ENCODE results near the gene GDNF.
"Not testable (repeated sequence)": the region's sequence is repeated elsewhere in the genome, so short reads cannot be mapped to it uniquely, and the experiment has no call there.

GDNF gene, protein sequence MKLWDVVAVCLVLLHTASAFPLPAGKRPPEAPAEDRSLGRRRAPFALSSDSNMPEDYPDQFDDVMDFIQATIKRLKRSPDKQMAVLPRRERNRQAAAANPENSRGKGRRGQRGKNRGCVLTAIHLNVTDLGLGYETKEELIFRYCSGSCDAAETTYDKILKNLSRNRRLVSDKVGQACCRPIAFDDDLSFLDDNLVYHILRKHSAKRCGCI

DNA sequence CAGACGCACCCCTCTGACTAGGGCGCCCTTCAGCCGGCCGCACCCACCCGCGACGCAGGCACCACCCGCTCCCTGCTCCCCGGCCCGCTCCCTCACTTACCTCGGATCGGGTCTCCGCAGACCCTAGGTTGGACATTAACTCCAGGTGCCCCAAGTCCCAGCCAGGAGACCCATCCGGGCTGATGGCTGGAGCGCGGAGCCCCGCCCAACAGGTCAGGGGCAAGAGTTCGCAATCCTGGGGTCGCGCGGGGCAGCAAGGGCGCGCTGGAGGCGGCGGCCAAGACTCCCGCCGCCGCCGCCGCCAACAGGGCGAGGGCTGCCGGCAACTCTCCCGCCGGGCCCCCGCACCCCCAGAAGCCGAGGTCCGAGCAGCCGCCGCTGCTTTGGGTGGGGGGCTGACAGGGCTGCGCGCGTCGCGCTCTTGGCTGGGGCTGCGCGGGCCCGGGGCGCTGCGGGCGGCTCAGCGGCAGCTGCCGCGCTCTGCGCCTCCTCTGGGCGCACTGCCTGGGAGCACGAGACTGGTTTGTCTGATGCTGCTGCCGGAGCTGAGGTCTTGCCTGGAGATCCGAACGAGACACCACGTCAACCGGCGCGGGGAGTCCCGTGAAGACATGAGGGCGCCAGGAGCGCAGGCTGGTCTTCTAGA lies at the start of gene GDNF:
GDNF (minus strand) TSS at position 635 of the 646 bp plus-strand sequence. CDS start 5,245 bp downstream, outside the sequence.
- peak; percentile 74 for DNase-seq (ENCODE audit: low spot score)

DNA sequence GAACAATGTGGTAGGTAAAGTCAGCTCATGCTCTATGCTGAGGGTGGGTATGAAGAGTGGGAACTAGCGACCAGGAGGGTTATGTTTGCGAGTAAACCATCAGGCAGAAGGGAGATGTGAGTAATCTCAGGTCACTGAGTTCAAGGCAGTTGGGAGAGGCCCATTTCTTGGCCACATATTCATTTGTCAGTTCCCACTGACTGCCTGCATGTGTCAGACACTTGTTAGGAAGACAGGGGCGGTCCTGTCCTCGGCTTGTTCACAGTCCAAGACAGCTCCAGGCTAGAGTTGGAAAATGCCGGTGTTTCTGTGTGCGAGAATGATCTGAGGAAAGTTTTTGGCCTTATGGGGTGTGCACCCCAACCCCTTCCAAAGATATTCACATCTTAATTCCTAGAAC lies 48.6 kb upstream of the GDNF start:
- DNase-seq (ENCODE audit: low spot score), result no peak

DNA sequence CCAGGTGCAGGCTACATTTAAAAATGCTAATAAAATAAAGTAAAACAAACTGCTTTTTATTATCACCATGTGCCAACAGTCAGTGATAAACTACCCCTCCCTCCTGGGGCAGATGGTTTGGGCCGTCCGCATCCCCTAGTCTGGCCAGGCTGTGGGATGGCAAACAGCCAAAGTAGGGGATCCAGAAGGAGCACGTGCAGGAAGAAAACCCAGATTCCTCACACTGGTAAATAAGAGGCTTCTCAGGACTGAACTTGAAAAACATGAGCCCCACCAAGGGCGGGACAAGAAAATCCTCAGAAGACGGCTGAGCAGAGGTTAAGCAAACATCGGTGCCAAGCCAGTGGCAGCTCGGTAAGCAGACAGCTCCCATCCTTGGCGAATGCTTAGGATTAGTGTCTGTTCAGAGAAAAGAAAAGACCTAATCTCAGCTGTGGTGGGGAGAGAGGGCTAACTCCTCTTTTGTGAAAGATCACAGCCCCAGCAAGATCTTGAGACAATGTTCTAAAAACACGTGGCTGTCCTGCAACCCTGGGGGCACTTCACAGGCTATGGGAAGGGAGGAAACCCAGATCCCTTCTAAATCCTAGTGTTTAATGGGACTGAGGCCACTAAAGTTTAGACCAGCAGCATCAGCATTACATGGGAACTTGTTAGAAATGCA lies 46.5 kb upstream of the GDNF start:
- DNase-seq (ENCODE audit: low spot score), result peak; percentile 84

DNA sequence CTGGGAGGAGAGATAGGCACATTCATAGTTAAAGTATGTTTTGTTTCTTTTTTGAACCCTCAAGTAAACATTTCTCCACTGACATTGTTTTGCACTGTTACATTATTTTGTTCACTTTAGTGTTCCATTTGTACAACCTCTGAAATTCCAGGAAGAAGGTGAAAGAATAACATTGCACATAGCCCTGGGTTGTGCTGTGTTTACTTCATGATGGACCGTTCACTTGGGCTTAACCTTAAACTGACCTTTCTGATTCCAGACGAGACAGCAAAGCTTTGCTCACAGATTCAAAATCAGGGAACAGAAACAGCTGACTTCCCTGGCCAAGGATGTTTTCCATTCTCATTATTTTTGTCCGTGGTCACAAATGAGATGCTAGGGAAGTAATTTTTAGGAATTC lies 42.8 kb upstream of the GDNF start:
- no peak for DNase-seq (ENCODE audit: low spot score)

DNA sequence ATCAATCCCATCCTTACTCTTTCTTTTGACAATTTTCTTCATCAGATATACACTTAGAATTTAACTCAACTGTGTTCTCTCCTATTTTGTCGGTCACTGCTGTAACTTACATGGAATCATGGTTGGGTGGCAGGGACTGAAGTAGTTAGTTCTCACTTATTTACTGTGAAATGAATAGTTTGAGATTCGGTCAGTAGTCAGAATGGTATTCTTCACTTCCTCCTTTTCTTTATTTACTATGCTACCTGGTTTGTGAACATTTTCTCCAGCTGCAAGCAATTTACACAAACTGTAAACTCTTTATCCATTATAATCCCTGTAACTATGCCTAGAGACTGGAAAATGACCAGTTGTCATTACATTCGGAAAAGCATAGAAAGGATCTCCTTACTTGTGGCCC lies 41.5 kb upstream of the GDNF start:
- no peak for DNase-seq (ENCODE audit: low spot score)

DNA sequence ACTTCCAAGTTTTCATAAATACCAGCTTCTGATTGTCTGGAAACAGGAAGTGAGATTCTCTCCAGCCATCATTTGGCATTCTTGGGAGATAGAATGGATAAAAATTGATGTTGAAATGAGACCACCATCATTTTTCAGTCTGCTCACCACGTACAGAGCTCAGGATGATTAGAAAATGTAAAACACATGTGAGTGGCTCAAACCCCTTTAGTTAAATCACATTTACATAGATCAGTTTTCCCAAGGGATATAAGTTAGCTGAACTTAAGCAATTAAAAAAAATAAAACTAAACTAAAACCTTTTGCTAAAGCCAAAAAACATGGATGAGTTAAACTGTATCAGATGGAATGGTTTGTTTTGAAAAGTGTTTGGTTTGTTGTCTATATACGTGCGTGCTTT lies 37.1 kb upstream of the GDNF start:
- DNase-seq (ENCODE audit: low spot score), result no peak

DNA sequence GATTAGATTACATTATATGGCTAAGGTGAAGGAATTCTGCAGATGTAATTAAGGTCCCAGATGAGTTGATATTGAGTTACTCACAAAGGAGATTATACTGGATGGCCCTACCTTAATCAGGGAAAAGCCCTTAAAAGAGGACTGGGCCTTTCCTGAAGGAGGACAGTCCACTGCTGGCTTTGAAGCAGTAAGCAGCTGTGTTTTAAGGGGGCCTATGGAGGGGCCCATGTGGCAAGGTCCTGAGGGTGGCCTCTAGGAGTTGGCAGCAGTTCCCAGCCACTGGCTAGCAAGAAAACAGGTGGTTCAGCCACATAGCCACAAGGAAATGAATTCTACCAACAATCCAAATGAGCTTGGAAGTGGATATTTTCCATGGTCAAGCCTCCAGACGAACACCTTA lies 36.4 kb upstream of the GDNF start:
- no peak for DNase-seq (ENCODE audit: low spot score)

DNA sequence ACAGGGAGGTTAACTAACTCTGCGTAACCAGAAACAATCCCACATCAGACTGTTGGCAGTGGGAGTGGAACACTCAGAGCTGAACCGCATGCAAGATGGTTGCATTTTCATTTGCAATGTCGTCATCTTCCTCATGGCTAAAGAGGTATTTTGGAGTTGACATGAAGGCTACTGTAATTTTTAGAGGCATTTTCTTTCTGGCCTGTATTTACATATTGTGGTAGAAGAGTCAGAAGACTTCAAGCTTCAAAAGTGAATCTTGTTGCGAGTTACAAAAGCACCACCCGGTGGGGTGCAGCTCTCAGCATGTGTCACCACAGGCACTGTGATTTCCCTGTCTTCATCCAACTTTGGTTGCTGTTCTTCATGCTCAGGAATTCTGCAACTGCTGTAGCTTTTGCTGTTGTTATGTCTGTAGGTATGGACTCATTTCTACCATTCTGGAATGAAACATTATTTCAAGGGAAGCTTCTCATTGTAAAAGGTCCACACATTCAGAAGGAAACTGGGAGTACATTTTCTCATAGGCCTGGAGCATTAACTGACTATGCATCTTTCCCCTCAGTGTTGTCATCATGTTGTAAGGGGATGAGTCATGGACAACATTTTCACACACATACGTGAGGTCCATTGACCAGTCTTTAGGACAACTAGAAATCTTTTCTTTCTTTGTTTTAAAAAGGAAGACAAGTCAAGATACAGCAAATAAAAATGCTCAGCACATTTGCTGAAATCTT lies 35.4 kb upstream of the GDNF start:
- DNase-seq (ENCODE audit: low spot score), result no peak

DNA sequence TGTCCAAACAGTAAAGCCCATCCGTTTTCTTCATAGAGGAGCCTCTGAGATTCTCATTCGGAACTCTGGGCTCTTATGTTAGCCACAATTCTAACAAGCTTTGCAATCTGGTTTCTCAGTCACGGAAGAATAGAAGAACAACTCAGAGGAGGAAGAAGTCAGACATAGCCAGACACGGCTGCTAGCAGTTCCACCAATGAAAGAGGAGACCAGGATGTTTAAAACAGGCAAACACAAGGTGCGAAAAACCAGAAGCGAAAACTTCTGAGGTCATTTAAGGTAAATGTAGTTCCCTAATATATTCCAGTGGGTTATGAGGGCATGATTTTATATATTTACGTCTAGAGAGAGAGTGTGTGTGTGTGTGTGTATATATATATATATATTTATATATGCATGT lies 34.1 kb upstream of the GDNF start:
- no peak for DNase-seq (ENCODE audit: low spot score)

DNA sequence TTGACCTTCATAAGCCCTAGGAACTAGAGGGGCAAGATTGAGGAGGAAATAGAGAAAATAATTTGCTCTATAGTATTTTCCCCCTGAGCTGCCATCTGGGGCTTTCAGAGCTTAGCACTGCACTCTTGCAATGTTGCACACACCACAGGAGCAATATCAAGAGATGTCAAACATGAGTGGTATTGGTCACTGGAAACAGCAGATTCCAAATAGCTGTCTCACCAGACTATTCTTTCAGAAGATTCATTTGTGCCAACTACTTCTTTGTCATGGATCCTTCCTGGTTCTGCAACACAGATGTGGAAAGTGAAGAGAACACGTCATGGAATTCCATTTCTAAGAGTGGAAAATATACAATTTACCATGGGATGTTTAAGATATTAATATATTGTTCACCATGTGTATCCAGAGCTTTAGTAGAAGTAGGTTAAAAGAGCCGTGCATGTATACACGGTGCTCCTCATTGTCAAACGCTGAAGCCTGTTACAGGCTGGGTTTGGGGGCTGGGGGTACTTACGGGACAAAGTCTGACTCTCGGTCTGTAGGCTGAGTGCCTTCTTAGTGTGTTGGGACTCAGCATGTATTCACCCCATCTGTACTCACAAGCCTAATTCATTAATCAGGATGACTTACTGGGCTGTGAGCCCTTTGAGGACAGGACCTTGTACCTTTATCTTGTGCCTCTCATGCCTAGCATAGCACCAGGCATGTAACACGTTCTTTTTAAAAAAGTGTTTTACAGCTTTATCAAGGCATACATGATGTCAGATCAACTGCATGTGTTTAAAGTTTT lies 31.4 kb upstream of the GDNF start:
- DNase-seq (ENCODE audit: low spot score), result no peak

DNA sequence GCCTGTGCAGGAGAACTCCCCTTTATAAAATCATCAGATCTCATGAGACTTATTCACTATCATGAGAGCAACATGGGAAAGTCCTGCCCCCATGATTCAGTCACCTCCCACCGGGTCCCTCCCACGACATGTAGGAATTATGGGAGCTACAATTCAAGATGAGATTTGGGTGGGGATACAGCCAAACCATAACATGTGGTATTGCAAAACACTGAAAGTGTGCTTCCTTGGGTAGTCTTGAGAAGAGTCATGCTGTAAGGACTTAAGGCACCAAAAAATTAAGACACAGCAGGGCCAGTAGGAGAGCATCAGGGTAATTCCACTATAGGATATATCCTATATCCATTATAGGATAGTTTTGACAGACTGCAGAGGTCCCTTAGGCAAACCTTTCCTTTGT lies 29.4 kb upstream of the GDNF start:
- DNase-seq (ENCODE audit: low spot score), result no peak

DNA sequence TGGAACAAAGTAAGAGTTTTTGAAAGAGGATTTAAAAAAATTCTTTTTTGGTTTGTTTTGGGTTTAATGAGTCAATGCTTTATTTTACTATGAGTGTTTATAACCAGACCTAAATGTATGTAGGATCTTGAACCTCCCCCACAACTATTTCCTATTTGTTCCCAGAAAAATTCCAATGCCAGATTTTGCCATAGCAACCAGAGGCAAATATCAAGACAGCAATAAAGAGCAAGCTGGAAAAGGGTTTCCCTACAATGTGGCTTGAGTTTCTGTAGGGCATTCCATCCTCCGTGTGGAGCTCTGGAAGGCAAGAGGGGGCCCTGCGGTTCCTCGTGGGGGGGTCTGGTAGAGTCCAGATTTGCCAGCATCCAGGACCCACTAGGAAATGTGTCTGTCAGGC lies 27.8 kb upstream of the GDNF start:
- DNase-seq (ENCODE audit: low spot score), result no peak

DNA sequence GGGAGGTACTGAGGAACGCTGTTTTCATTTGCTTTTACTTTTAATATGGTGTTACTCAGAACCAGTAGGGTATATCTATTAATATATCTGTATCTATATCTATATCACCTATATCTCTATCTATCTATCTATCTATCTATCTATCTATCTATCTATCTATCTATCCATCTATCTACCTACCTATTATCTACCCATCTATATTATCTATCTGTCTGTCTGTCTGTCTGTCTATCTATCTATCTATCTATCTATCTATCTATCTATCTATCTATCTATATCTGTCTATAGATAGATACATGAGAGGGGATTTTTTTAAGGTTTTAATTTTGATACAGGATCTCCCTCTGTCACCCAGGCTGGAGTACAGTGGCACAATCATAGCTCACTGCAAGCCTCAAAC lies 23.1 kb upstream of the GDNF start:
- DNase-seq (ENCODE audit: low spot score), result not testable (repeated sequence)

DNA sequence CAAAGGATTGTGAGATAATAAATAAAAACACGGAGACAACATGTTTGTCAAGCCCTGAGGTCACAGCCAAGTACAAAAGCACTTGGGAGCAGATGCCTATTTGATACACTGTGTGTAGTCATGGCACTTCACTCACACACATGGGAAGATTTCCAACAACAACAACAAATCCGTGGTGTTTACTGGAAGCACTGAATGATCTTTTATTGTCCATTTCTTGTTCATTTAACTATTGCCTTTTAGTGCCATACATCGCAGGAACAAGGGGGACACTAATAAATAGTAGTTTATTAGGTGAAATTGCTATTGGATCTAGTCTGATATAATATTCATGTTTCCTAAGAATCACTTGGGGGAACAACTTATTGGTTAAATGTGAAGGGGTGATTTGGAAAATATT lies 20.4 kb upstream of the GDNF start:
- no peak for DNase-seq (ENCODE audit: low spot score)

DNA sequence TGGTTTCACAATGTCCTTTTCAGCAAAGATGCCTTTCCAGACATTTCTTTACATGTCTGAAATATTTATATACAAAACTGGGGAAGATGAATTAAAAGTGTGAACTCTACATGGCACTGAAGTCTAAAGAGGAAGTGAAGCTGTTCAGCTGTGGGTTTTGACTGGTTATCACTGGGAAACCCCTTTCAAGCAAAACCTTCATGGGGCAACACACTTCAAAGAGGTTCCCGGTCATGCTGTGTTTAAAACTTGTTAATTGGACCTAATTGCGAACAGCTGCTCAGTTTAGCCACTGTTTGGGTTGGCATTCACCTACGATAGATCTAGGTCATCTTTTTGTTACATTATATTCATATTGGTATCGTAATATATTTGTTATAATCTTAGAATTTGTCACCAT lies 20.0 kb upstream of the GDNF start:
- DNase-seq (ENCODE audit: low spot score), result no peak

DNA sequence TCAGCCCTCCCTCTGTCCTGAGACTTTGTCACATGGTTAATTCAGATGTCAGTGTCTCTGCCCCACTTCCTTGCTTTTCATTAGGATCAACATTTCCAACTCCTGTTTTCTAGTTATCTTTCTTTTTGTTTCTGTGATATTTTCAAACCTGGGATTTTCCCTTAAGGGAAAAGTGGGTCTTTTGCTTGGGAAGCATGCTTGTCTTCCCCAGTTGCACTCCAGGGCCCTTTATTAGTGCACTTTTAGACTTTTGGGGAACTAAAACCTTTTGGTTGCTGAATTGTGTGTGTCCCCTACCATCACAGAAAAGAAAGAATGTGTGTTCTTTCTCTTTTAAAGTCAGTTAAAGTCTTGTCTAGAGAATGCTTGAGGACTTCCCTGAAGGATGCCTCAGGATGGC lies 18.4 kb upstream of the GDNF start:
- no peak for DNase-seq (ENCODE audit: low spot score)

DNA sequence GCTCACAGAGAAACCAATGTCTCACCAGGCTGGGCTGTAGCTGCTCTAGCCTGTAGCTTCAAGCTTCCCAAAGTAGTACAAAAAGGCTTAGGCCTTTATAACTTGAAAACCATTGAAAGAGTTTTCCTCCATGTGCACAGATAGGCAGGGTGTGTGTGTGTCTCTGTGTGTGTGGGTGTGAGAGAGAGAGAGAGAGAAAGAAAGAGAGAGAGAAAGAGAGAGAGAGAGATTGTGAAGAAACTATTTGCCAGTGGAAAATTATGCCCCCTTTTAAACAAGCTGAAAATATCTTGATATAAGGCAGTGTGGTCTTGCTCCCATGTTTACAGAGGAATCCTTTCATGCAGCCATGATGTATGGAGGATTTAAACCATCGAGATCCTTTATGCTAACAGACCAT lies 17.9 kb upstream of the GDNF start:
- DNase-seq (ENCODE audit: low spot score), result no peak

DNA sequence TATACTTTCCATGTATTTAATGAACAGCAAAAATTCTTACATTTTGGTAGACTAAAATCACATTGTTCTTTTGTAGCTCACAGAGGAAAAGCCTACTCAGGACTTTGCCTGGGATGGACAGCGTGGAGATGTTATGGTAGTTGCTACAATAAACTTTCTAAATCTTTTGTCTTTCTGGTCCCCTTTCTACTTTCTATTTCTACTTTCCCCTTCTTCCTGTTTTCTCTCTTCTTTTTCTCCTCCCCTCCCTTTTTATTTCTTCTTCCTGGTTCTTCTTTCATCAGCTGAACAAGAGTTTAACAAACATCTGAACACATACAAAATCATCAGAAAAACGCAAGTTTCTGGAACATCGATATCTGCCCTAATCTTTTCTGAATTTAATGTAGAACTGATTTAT lies 15.6 kb upstream of the GDNF start:
- no peak for DNase-seq (ENCODE audit: low spot score)

DNA sequence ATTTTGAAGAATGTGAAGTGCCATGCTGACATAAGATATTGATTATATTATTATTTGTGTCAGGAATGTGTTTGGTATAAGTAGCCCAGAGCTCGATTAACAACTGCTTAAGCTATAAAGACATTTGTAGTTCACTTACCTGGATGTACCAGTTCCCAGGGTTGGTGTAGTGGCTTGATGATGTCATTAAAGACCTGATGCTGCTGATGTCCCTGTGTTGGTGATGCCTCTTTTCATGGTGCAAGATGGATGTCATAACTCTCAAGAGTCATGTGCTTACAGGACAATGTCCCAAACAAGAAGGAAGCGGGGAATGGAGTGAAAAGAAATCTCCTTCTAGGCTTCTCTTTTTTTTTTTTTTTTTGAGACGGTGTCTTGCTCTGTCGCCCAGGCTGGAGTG lies 11.5 kb upstream of the GDNF start:
- no peak for DNase-seq (ENCODE audit: low spot score)

DNA sequence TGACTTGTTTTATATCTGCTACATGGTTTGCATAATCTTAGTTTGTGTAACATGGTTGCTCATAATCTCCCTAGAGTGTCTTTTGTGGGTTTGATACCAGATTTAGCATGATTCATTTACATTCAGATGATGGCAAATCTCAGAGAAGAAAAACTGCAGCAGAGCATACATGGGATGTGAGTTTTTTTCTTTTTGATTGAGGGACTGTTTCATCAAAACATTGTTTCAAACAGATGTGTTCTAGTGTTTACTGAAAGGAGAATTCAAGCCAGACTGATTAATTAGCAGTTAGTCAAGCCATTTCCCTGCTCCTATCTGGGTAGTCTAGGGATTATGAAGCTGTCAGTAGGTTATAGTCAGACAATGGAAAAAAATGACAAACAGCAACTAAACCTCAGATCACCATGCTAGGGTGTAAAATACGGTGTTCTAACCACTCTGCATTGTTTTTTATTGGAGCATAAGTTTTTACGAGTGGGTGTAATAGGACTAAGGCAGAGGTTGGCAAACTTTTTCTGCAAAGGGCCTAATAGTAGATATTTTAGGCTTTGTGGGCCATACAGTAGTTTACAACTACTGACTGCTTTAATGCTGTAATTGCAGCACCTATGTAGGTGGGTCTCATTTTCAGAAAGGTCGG lies 10.5 kb upstream of the GDNF start:
- DNase-seq (ENCODE audit: low spot score), result no peak

DNA sequence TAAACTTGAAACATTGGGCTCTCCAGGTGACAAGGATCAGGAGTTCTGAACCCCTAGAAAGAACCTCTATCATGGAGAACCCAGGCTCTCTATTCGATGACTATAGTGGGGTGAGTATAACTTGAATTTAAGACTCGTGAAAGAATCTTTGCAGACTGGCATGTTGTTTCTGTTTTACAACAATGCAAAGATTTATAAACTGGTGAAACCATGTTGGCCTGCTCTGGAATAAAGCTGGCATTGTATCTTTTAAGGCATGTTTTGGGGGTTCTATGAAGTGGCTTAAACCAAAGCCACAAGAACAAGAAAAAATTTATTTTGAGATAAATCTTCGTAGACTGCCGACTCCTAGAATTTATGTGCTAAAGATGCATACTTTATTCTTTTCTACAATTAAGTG lies 9.8 kb upstream of the GDNF start:
- no peak for DNase-seq (ENCODE audit: low spot score)

DNA sequence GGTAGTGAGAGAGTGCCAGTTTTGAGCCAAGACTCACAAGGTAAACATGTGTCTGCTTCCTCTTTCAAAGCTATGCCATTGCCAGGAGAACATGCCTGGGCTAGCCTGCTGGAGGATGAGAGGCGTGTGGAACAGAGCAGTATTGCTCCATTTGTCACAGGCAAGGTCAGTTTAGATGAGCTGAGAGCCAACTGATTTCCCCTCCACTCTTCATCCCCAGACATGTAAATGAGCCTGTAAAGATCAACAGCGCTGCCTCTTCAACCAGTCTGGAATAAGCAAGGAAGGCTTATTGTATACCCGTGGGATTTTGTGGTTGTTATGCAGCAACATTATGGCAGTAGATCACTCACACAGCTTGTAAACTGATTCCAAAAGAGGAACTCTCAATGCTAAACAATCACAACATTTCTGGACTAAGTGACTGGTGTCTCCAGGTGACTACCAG lies 8.2 kb upstream of the GDNF start:
- peak; percentile 55 for DNase-seq (ENCODE audit: low spot score)
